HepG2 (cell line): Measurements from ENCODE around the gene UBE2S. TPM values are rescaled to one million over a fixed set of nuclear protein-coding genes. Genes with fewer than 3 reads are reported as not detected.

Experiments
- ATAC-seq: fragments of 200-7000 bp; cut with Tn5 transposase; 3 replicates; pipeline ENCODE4 v1.9.1; 2020; ENCODE audit warnings: mild to moderate bottlenecking, moderate library complexity
- BruUV-seq: library from RNA; stranded (reverse); fragments of 400-500 nt; replicated peaks from 2 replicates; lab custom pipeline; 2021; lab: Mats Ljungman, UMichigan
- CTCF ChIA-PET: fragments of 300-600 bp; formaldehyde crosslinking; extraction: SDS; loops from one replicate; lab custom pipeline; 2021; ENCODE audit warnings: low total read pairs, inconsistent platforms, low intra/inter-chr PET ratio; lab: Yijun Ruan, JAX
- POLR2A ChIA-PET: fragments of 350-600 bp; sonication (Branson Sonifier 250); formaldehyde crosslinking; loops from one replicate; lab custom pipeline; 2020; ENCODE audit warnings: antibody characterized with exemption, inconsistent platforms; lab: Yijun Ruan, JAX
- DNase-seq: peaks from one replicate; pipeline ENCODE4 v3.0.0-alpha.2; 2015; ENCODE audit warnings: low spot score
- FAIRE-seq: peaks from 3 replicates; lab custom pipeline; 2011; peaks lifted over from hg19 to GRCh38; lab: Jason Lieb, UNC
- H2AFZ ChIP-seq: one replicate; pipeline ENCODE4 v1.6.1; 2011; ENCODE audit warnings: low read length, inconsistent platforms
- H3K27ac ChIP-seq: fragments of 300-600 bp; 3 replicates; pipeline ENCODE4 v1.8.0; 2011; ENCODE audit warnings: mixed run types, mild to moderate bottlenecking, mixed read lengths, low read length, inconsistent platforms; ENCODE audit not compliant: insufficient read depth; ENCODE audit errors: extremely low read length
- H3K27me3 ChIP-seq, 2 experiments: fragments of 200-600 bp in 1 of 2; 2 replicates in 1 of 2; 3 replicates in 1 of 2; pipeline versions ENCODE4 v1.6.0 to v1.8.0; 2011; ENCODE audit warnings: low read length in 2 of 2, mild to moderate bottlenecking in 2 of 2, moderate library complexity in 2 of 2, inconsistent platforms in 1 of 2; ENCODE audit not compliant: insufficient read depth in 2 of 2, control insufficient read depth in 1 of 2
- H3K36me3 ChIP-seq, 2 experiments: fragments of 200-600 bp in 1 of 2; replicated peaks in 1 of 2; 2 replicates in 1 of 2; 3 replicates in 1 of 2; pipeline versions ENCODE4 v1.5.1 to v1.8.0; 2011; ENCODE audit warnings: low read length in 2 of 2, inconsistent platforms in 1 of 2; ENCODE audit not compliant: insufficient read depth in 2 of 2, control insufficient read depth in 1 of 2
- H3K4me1 ChIP-seq: 2 replicates; pipeline ENCODE4 v1.5.1; 2012; ENCODE audit warnings: low read length, inconsistent platforms; ENCODE audit not compliant: insufficient read depth
- H3K4me2 ChIP-seq: 2 replicates; pipeline ENCODE4 v1.6.0; 2011; ENCODE audit warnings: low read depth, low read length, inconsistent platforms
- H3K4me3 ChIP-seq, 3 experiments: fragments of 200-600 bp in 1 of 3; sonication (generic), shearing (Covaris generic) in 1 of 3; replicated peaks in 1 of 3; 2 replicates each; pipeline ENCODE4 v1.5.1; 2011 to 2016; ENCODE audit warnings: low read length in 3 of 3, inconsistent platforms in 2 of 3, low read depth in 2 of 3, mild to moderate bottlenecking in 2 of 3, control low read depth in 1 of 3, mixed read lengths in 1 of 3; ENCODE audit not compliant: insufficient read depth in 1 of 3
- H3K79me2 ChIP-seq: one replicate; pipeline ENCODE4 v1.6.1; 2011; ENCODE audit warnings: low read length, inconsistent platforms; ENCODE audit not compliant: insufficient read depth
- H3K9ac ChIP-seq: 2 replicates; pipeline ENCODE4 v1.6.0; 2011; ENCODE audit warnings: mild to moderate bottlenecking, low read depth, low read length, inconsistent platforms; ENCODE audit not compliant: insufficient read depth
- H3K9me3 ChIP-seq: 2 replicates; pipeline ENCODE4 v1.5.1; 2012; ENCODE audit warnings: mild to moderate bottlenecking, low read length
- H4K20me1 ChIP-seq: 2 replicates; pipeline ENCODE4 v1.6.0; 2011; ENCODE audit warnings: inconsistent platforms, mild to moderate bottlenecking, low read length, moderate library complexity; ENCODE audit not compliant: insufficient read depth
- CTCF ChIP-seq: sonication (generic); formaldehyde crosslinking; IDR thresholded peaks from 2 replicates; pipeline ENCODE4 v1.5.0; 2020; ENCODE audit warnings: mild to moderate bottlenecking, missing genetic modification reagents, moderate library complexity
- MXI1 ChIP-seq: IDR thresholded peaks from 3 replicates; pipeline ENCODE4 v1.6.1; 2012; ENCODE audit warnings: low read depth, low read length, inconsistent platforms, borderline replicate concordance
- ZMYM3 ChIP-seq: sonication (generic); formaldehyde crosslinking; IDR thresholded peaks from 2 replicates; pipeline ENCODE4 v1.5.1; 2020; ENCODE audit warnings: mild to moderate bottlenecking, missing genetic modification reagents
- ZNF646 ChIP-seq: sonication (generic); formaldehyde crosslinking; IDR thresholded peaks from 2 replicates; pipeline ENCODE4 v1.9.0; 2021; ENCODE audit warnings: mild to moderate bottlenecking, missing genetic modification reagents
- WGBS: methylation state at CpG from one replicate; pipeline ENCODE4 v1.1.6; 2017; ENCODE audit warnings: low lambda C conversion rate; 5-methylcytosine and 5-hydroxymethylcytosine counted together
- in situ Hi-C: cut with HindIII; loops from 2 replicates; pipeline ENCODE4 v1.10.0; 2017; ENCODE audit warnings: low pct_unique_long_range_greater_than_20kb; ENCODE audit not compliant: extremely low pct_ligation_motif_present
- intact Hi-C: fragments of 100-400 bp; cut with micrococcal nuclease; formaldehyde crosslinking; loops from one replicate; pipeline ENCODE4 v1.10.0; 2022; ENCODE audit not compliant: unreplicated experiment
- polyA plus RNA-seq, 8 experiments: library from polyadenylated mRNA; depleted of rRNA in 3 of 8; stranded (reverse) in 7 of 8; unstranded in 1 of 8; fragments of >200 nt; fragmentation: Illumina TruSeq in 4 of 8; extraction: Trizol in 4 of 8; gene quantifications; 2 replicates each; pipeline versions ENCODE4 v1.2.1 to v1.2.3, GENCODE V29; 2011 to 2016; ENCODE audit warnings: low read depth in 4 of 8, missing spikeins in 1 of 8, mixed read lengths in 1 of 8; ENCODE audit not compliant: insufficient read depth in 1 of 8
- total RNA-seq, 5 experiments: library from RNA; depleted of rRNA; stranded (reverse); fragments of >200 nt; fragmentation: Illumina TruSeq; extraction: Trizol; gene quantifications; 2 replicates each; pipeline ENCODE4 v1.2.3, GENCODE V29; 2016; ENCODE audit warnings: low read depth in 1 of 5
- TF ChIP-seq, protein P1 (sequence below): sonication (generic); formaldehyde crosslinking; IDR thresholded peaks from 2 replicates; pipeline ENCODE4 v1.9.0; 2022; ENCODE audit warnings: low read depth, missing genetic modification reagents
- TF ChIP-seq, protein P2 (sequence below): sonication (generic); formaldehyde crosslinking; IDR thresholded peaks from 2 replicates; pipeline ENCODE4 v1.5.1; 2020; ENCODE audit warnings: mild to moderate bottlenecking, missing genetic modification reagents, moderate library complexity
- TF ChIP-seq, protein P3 (sequence below): IDR thresholded peaks from 2 replicates; pipeline ENCODE4 v1.6.1; 2012; ENCODE audit warnings: inconsistent platforms

UBE2S gene
- total and polyA plus RNA-seq, 2 of the 13 experiments (the other 11 are each of a cell fraction or from before 2014, with no cell fraction given), result 32.2 to 39.3 TPM

DNA sequence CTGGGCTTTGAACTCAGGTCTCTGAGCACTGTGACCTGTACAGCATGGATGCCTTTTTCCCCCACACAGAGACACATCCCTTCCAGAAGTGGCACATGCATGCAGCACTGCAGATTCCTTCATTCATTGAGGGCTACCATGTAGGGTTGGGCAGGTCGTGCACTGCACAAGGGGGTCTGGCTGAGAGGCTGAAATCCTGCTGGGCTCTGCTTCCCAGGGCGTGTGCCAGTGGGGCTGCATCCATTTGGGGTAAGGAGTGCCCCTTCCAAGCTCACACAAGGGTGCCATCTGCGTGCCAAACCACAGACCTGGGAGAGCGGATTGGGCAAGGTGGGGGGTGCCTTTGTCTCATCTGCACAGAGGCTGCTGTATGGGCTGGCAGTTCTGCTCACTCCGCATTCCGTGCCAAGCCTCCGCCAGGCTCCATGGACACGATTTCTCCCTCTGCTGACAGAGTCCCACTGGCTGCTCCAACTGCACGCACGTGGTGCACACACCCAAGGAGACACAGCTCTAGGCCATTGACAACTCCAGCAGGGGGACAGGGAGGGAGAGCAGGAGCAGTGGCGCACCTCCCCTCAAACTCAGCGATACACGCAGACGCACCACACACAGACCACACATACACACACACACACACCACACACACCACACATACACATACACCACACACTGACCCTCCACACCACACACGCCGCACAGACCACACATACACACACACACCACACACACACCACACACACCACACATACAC lies 40.0 kb upstream of the UBE2S start:
- ChIA-PET CTCF (no interaction called here), POLR2A (no interaction called here)
- peaks cover 3 to 48% of the 10 kb centered on the region in 2 experiments; a peak in 4 of 5 replicates for H3K27me3 ChIP-seq
- no peak for FAIRE-seq
- no peaks in the 10 kb centered on the region for H4K20me1 ChIP-seq
- H3K79me2 ChIP-seq, result no peaks in the 10 kb centered on the region
- in situ Hi-C loops, result no loop called here
- no peaks in the 10 kb centered on the region for H3K36me3 ChIP-seq
- no TSS peak for BruUV-seq
- intact Hi-C loops, result no loop called here
- no peak overlapping the region for H3K4me2 ChIP-seq
- no peaks in the 10 kb centered on the region for H3K9me3 ChIP-seq
- DNase-seq, result no peak
- H2AFZ ChIP-seq, result no peak overlapping the region
- H3K4me1 ChIP-seq, result no peaks in the 10 kb centered on the region
- WGBS, result 29% methylated on average over 7 of the region's 16 CpGs
- no peak overlapping the region for H3K27ac ChIP-seq
- ATAC-seq, result peak; percentile 68
- H3K4me3 ChIP-seq, result no peak overlapping the region
- no peak overlapping the region for H3K9ac ChIP-seq
- TF ChIP-seq, protein P1, sequence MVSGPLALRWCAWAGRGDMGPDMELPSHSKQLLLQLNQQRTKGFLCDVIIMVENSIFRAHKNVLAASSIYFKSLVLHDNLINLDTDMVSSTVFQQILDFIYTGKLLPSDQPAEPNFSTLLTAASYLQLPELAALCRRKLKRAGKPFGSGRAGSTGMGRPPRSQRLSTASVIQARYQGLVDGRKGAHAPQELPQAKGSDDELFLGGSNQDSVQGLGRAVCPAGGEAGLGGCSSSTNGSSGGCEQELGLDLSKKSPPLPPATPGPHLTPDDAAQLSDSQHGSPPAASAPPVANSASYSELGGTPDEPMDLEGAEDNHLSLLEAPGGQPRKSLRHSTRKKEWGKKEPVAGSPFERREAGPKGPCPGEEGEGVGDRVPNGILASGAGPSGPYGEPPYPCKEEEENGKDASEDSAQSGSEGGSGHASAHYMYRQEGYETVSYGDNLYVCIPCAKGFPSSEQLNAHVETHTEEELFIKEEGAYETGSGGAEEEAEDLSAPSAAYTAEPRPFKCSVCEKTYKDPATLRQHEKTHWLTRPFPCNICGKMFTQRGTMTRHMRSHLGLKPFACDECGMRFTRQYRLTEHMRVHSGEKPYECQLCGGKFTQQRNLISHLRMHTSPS (CRISPR knock-in tag), result no peak
- TF ChIP-seq, protein P2, sequence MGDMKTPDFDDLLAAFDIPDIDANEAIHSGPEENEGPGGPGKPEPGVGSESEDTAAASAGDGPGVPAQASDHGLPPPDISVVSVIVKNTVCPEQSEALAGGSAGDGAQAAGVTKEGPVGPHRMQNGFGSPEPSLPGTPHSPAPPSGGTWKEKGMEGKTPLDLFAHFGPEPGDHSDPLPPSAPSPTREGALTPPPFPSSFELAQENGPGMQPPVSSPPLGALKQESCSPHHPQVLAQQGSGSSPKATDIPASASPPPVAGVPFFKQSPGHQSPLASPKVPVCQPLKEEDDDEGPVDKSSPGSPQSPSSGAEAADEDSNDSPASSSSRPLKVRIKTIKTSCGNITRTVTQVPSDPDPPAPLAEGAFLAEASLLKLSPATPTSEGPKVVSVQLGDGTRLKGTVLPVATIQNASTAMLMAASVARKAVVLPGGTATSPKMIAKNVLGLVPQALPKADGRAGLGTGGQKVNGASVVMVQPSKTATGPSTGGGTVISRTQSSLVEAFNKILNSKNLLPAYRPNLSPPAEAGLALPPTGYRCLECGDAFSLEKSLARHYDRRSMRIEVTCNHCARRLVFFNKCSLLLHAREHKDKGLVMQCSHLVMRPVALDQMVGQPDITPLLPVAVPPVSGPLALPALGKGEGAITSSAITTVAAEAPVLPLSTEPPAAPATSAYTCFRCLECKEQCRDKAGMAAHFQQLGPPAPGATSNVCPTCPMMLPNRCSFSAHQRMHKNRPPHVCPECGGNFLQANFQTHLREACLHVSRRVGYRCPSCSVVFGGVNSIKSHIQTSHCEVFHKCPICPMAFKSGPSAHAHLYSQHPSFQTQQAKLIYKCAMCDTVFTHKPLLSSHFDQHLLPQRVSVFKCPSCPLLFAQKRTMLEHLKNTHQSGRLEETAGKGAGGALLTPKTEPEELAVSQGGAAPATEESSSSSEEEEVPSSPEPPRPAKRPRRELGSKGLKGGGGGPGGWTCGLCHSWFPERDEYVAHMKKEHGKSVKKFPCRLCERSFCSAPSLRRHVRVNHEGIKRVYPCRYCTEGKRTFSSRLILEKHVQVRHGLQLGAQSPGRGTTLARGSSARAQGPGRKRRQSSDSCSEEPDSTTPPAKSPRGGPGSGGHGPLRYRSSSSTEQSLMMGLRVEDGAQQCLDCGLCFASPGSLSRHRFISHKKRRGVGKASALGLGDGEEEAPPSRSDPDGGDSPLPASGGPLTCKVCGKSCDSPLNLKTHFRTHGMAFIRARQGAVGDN (CRISPR knock-in tag), result peak; percentile 21; the same call in 1 of the 2 replicates
- TF ChIP-seq CTCF (CRISPR knock-in tag) (0 out of 2 replicates have a peak, but pooled peaks have one; percentile 20), ZNF646 (peak; percentile 96), ZMYM3 (CRISPR knock-in tag) (peak; percentile 50; the same call in 1 of the 2 replicates), MXI1 (peak; percentile 32; the same call in 1 of the 3 replicates)
- TF ChIP-seq, protein P3, sequence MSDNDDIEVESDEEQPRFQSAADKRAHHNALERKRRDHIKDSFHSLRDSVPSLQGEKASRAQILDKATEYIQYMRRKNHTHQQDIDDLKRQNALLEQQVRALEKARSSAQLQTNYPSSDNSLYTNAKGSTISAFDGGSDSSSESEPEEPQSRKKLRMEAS, result peak; percentile 44; the same call in 1 of the 2 replicates
